ENCODE data around the gene IL5RA. TPM values are rescaled to one million over a fixed set of nuclear protein-coding genes. Genes with fewer than 3 reads are reported as not detected.

The IL5RA gene
- total RNA-seq, 1 donor from 2014 or later: not detected

DNA sequence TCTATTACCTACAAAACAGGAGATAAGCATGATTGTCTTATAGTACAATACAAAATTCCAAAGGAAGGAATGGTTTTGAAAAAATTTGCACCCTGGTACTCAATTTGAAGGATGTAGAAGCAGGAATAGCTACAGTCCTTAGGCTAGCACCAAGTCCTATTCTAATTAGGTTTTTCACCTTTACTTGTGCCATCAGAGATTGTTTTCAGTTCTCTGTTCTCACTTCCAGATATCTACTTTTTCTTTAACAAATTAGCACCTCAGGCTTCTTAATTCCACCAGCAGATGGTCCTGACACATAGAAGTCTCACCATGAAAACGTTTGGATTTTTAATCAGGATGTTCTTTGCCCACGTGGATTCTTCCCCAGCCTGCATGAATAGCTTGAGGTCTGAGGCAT lies 43.8 kb downstream of the IL5RA start:
- no peak for DNase-seq (ENCODE audit: low read depth in 2 of 2)

DNA sequence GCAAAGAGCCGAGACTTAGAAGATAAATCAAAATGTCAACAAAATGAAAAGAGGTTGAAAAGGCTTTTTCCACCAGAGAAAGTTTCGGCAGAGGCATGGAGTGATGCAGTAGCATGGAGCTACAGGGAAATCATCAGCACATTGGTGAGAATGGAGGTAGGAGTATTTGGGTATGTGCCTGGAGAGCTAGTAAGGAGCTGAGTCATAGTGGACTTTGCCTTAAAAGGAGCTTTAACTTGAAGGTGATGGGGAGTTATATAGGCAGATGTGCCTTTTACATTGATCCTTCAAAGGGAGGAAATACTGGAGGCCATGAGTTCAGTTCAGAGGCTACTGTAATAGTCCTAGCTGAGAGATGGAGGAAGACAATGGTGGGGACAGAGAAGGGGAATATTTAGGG lies 44.3 kb downstream of the IL5RA start:
- no peak for DNase-seq (ENCODE audit: low read depth in 2 of 2)

DNA sequence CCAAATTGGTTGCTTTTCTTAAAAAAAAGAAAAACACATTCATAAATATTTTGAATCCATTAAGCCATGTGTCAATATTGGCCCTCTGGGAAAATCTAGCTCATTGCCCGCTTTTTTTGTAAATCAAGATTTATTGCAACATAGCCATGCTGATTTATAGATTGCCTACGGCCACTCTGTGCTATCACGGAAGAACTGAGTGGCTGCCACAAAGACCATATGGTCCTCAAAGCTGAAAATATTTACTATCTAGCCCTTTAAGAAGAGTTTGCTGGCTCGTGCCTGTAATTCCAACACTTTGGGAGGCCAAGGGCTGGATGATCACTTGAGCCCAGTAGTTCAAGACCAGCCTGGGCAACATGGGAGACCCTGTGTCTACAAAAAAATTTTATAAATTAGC lies 45.9 kb downstream of the IL5RA start:
- DNase-seq (ENCODE audit: low read depth in 2 of 2): no peak

- no peak for DNase-seq (ENCODE audit: low read depth in 2 of 2)
Observed at GRCh38 chr3:3059645-3060044, 50.5 kb downstream of the IL5RA start.

GRCh38 chr3:3053974-3054373 lies 56.2 kb downstream of the IL5RA start:
- no peak for DNase-seq (ENCODE audit: low read depth in 2 of 2)

DNA sequence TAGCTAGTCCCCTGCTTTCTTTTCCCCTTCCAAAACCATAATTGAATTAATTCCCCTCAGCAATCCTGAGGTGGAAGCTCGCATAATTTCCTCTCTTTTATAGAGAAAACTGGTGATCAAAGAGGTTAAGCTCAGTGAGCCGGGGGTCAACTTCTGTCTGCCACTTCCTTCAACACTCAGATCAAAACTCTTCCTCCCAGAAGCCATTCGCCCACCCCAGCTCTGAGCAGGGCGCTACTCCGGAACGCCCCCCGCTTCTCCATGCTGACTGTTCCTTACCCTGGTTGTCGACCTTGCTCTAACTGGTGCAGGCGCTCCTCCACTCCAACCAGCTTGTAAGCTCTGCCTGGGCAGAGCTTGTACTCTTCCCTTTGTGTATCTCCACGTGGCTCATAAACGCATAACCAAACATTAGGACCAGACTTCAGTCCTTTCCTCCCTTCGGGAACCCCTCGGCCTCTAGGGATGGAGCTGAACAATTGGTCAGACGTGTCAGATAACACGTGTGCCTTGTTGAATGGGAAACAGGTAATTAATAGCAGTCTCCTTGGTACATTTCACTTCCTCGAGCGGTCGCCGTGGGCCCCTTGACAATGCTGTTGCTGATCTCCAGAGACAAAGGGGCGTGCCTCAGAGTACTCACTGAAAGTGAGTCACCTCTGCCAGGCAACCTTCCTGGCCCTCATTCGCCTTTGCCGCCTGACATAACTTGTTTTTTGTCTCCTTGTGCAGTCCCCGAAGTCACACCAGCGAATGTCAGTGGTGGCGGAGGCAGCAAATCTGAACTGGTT lies 71.8 kb downstream of the IL5RA start:
- DNase-seq (ENCODE audit: low read depth in 2 of 2): no peak

DNA sequence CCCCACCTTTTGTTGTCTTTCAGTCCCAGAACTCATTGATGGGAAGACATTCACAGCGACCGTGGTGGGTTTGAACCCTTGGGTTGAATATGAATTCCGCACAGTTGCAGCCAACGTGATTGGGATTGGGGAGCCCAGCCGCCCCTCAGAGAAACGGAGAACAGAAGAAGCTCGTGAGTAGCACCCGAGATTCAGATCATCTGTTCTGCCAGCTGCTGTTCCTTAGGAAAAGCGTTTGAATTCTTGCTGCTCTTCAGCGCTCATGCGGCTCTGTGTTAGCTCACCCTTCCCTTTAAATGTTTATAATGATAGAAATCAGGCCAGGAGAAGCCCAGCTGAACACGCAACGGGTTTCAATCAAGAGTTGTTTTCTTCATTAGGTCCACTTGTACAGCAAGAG lies 73.0 kb downstream of the IL5RA start:
- no peak for DNase-seq (ENCODE audit: low read depth in 2 of 2)

DNA sequence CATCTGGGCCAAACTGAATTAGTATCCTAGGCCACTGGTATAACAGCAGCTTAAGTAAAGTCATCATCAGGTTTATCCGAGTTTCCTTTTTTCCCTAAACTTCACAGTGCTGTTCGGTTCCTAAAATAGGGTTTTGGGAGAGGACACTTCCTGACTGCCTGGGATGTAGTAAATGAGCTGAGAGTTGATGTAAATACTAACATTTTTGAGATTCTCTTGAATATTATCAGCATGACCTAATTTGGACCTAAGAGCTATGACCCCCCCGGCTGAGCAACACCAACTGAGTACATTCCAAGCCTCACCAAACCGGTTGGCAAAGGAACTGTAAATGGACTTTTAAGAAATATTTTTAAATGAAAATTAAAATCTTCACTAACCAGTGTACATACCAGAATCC lies 78.8 kb downstream of the IL5RA start:
- DNase-seq (ENCODE audit: low read depth in 2 of 2): no peak

DNA sequence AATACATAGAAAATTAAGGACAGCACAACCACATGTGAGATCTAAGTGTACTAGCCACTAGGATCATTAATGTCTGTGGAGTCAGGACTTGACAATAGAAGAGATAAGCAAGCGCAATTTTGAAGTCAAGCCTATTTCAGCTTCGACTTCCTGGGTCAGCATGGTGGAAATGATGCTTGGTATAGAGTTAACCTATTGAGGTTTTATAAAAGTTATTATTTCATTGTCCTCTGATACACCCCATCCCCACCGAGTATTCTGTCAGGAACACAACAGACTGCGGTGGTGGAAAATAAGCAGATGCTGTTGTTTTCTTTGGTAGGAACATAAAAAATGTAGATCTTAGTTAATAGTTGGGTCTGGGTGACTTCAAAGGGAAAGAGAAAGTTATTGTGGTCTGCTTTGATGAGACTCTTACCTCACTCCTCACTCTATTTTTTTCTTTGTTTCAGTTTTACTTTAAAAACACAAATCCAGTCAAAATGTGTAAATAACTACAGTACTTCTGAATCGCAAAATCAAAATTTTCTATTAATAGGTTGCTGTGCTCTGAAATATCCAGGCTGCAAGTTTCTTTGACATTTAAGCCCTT lies 82.1 kb downstream of the IL5RA start:
- DNase-seq (ENCODE audit: low read depth in 2 of 2): no peak

GRCh38 chr3:3023111-3023745 lies 86.9 kb downstream of the IL5RA start:
- DNase-seq (ENCODE audit: low read depth in 2 of 2): no peak

GRCh38 chr3:3020209-3020608 lies 90.0 kb downstream of the IL5RA start:
- no peak for DNase-seq (ENCODE audit: low read depth in 2 of 2)

Other genes with a start within 250 kb of the IL5RA start
- gene TRNT1, start 16.6 kb upstream of the IL5RA start, total RNA-seq: 12.9 and 31.0 TPM in 2 replicates
- 48.6 and 74.4 TPM in 2 replicates for gene CRBN, start 69.3 kb upstream of the IL5RA start, total RNA-seq